IPS-18c (cell line): Measurements from ENCODE around the gene RAB3GAP2.
"Not testable (repeated sequence)": the region's sequence is repeated elsewhere in the genome, so short reads cannot be mapped to it uniquely, and the experiment has no call there.

Experiments
- H3K4me3 ChIP-seq: 2 replicates; pipeline ENCODE4 v1.7.0; 2013; ENCODE audit warnings: low read depth, mild to moderate bottlenecking, low read length, moderate library complexity; ENCODE audit not compliant: insufficient read depth
- H3K9me3 ChIP-seq: one replicate; pipeline ENCODE4 v1.6.1; 2013; ENCODE audit warnings: mild to moderate bottlenecking, low read length, moderate library complexity; ENCODE audit not compliant: control insufficient read depth, insufficient read depth

RAB3GAP2 gene

GRCh38 chr1:220221670-220222069 is 50.6 kb downstream of the RAB3GAP2 start:
- Histone ChIP-seq H3K4me3 (no peak overlapping the region), H3K9me3 (no peaks in the 10 kb centered on the region)

DNA sequence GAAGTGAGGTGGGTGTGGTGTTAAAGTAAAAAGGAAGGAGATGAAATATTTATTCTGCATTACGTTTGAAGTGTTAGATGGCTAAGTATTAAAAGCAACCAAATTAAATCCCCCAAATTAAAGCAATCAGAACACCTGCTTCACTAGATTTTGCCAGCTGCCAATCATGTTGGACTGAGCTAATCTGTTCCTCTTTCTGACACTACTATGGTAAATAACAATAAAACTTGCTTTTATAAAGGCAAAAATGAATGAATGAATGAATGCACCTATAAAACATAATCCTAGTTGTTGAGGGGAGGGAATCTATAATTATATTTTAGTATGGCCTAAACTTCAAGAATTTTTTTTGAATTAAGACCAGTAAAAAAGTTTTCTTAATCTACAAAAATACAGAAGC is 51.0 kb downstream of the RAB3GAP2 start:
- Histone ChIP-seq H3K4me3 (no peak overlapping the region), H3K9me3 (no peaks in the 10 kb centered on the region)

DNA sequence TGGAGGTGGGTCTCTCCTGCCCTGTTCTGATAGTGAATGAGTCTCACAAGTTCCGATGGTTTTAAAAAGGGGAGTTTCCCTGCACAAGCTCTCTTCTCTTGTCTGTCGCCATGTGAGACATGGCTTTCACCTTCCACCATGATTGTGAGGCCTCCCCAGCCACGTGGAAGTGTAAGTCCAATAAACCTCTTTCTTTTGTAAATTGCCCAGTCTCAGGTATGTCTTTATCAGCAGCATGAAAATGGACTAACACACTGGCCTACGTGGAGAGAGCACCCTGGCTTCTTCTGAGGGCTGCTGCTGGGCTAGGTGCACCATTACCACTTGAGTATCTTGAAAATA is 51.6 kb downstream of the RAB3GAP2 start:
- not testable (repeated sequence) for H3K9me3 ChIP-seq, H3K4me3 ChIP-seq

DNA sequence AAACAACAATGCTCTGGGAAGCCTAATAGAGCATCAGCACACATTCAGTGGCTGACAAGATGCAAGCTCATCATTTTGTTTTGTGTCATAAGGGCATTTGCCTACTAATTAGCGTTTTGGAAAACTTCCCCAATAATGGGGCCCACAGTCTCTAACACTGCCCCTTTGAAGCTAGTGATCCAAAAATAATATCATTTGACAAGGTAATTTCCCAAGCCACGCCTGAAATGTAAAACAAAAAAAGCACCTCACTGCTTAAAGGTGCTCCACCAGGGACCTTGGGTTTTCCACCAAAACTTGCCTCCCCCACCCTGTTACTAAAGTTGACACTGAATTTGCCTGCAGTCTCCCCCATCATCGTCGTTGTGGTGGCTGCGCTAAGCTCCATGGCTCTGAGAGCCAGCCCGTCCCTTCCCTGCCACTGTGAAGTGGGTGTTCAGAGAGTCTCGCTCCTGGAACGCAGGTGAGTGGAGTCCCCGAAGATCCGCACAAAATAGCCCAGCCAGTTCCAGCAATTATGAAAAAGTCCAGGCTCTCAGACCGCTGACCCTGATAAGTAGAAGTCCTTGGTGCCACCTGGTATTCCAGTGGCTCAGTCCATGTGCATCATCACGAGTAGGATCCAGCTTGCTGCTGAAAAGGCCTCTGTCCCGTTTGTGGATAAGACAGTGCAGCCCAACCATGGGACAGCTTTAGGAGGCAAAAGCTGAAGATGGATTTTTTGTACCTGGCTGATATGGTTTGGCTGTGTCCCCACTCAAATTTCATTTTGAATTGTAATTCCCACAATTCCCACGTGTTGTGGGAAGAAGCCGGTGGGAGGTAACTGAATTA is 52.2 kb downstream of the RAB3GAP2 start:
- Histone ChIP-seq H3K9me3 (no peaks in the 10 kb centered on the region), H3K4me3 (no peak overlapping the region)

DNA sequence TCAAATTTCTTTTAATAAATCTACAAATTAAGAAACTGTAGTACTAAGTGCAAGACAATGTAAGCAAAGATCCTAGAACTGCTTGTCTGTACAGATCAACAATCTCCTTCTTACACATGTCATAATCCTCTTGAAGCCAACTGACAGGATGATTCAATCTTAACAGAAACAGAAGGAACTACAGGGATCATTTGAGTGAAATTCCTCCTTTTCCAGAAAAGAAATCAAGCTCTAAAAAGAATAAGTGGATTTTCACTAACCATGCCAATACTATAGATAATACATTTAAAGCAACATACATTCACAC is 53.2 kb downstream of the RAB3GAP2 start:
- no peak overlapping the region for H3K4me3 ChIP-seq
- H3K9me3 ChIP-seq: no peaks in the 10 kb centered on the region

DNA sequence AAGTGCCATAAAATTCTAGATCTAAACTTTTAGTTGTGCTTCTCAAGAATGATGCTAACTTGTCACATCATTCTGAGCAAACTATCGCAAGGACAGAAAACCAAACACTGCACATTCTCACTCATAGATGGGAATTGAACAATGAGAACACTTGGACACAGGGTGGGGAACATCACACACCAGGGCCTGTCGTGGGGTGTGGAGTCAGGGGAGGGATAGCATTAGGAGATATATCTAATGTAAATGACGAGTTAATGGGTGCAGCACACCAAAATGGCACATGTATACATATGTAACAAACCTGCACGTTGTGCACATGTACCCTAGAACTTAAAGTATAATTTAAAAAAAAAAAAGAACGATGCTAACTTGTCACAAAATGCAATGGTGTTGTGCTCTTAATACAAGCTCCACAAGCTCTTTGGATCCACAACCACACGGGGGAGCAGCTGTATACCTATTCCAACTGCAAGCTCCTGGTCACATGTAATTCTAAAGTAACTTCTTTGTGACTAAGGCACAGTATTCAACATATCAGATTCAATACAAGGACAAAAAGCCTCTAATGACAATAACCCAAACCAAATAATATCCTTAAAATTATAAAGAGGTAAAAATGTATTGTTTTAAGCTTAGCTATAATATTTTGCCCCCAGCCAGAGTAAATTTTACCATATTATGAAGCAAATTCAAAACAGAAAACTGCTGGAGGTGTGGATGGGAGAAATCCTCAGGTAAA is 53.7 kb downstream of the RAB3GAP2 start:
- not testable (repeated sequence) for H3K4me3 ChIP-seq, H3K9me3 ChIP-seq

- Histone ChIP-seq H3K4me3 (no peak overlapping the region), H3K9me3 (no peaks in the 10 kb centered on the region)
These were observed 54.8 kb downstream of the RAB3GAP2 start for GRCh38 chr1:220217383-220217988.

GRCh38 chr1:220213382-220213983 is 58.8 kb downstream of the RAB3GAP2 start:
- H3K9me3 ChIP-seq: no peaks in the 10 kb centered on the region
- no peak overlapping the region for H3K4me3 ChIP-seq

- Histone ChIP-seq H3K9me3 (no peaks in the 10 kb centered on the region), H3K4me3 (no peak overlapping the region)
These were observed 64.8 kb downstream of the RAB3GAP2 start for GRCh38 chr1:220207411-220207810.

GRCh38 chr1:220204758-220205157 is 67.5 kb downstream of the RAB3GAP2 start:
- H3K9me3 ChIP-seq, H3K4me3 ChIP-seq: not testable (repeated sequence)

- H3K9me3 ChIP-seq: no peaks in the 10 kb centered on the region
- no peak overlapping the region for H3K4me3 ChIP-seq
These were observed 68.4 kb downstream of the RAB3GAP2 start for GRCh38 chr1:220203816-220204215.

DNA sequence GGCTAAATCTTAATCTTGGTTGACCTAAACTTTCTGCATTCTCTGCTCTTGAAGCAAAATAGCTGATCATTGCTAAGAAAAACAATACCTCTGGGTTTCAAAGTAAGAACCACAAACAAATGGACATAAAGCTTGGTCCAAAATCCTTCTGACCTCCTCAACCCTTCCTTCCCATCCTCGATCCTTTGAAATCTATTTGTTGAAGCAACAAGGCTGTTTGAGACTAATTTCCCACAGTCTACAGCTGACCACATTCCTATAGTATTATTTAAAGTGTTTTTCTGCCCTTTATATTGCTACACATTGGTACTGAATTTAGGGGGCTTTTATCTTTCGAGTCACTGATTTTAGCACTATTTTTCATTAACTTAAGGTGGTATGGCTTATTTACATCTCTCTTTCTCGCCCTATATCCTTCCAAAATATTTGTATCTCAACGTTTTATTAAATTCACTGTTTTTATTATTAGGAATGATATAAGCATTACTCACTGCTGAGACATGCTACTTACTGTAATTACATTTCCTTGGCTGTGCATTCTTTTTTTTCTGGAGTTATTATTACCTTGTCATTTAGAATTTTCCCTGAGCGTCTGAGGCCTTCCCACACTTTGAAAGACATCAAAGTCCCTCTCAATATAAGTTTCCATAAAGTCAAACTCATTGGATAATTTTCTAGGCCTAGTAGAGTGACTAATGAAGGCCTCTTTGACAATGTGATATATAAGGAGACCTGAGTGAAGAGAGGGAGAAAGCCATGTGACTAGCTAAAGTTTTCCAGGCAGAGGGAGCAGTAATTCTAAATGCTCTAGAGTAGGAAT is 73.9 kb downstream of the RAB3GAP2 start:
- Histone ChIP-seq H3K9me3 (no peaks in the 10 kb centered on the region), H3K4me3 (no peak overlapping the region)

- H3K4me3 ChIP-seq: no peak overlapping the region
- H3K9me3 ChIP-seq: no peaks in the 10 kb centered on the region
These were observed 76.6 kb downstream of the RAB3GAP2 start for GRCh38 chr1:220195701-220196100.

DNA sequence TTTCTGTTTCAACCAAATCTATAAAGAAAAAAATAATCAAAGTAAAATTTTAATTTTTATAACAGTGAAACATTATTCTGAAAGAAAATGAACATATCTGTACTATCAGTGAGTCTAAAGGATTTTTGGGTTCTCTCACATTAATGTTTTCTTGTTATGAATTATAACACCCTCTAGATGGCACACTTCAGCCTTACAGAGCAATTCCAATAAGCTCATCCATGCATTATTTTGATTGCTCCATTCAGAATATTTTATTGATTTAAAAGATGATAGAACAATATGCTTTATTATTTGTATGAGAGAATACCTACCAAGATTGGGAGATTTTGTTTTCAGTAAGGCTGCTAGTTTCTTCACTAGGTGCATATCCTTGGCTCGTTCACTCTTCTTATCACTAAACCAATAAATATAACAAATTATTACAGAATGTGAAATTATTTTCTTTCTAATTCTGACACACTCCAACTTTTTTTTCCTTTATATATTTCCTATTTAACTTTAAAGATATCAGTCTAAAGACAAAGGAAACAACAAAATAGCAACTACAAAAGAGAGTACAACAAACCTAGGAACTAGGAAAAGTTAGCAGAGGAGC is 82.4 kb downstream of the RAB3GAP2 start:
- Histone ChIP-seq H3K4me3 (no peak overlapping the region), H3K9me3 (no peaks in the 10 kb centered on the region)

- no peak overlapping the region for H3K4me3 ChIP-seq
These were observed 83.7 kb downstream of the RAB3GAP2 start for GRCh38 chr1:220188538-220188937.

GRCh38 chr1:220186752-220187151 is 85.5 kb downstream of the RAB3GAP2 start:
- H3K9me3 ChIP-seq: no peaks in the 10 kb centered on the region
- no peak overlapping the region for H3K4me3 ChIP-seq

More at GRCh38 chr1:220188538-220188937, 83.7 kb downstream of the RAB3GAP2 start:
- no peaks in the 10 kb centered on the region for H3K9me3 ChIP-seq

DNA sequence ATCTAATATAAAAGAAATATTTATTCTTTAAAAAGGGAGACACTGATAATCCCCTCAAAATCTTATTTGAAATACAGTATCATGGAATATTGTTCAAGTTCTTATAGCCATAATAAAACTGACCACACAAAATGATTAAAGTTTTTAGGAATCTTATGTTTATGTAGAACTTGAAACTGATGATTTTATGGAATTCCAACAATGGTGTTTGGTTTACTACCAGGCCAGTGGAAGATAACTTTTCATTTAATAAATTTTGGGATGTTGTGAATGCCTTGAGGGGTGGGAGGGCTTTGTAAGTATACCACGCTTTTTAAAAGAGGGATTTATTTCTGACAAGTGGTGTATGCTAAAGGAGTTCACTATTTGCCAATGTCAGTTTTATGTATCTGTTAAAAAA is 87.7 kb downstream of the RAB3GAP2 start:
- no peak overlapping the region for H3K4me3 ChIP-seq
- no peaks in the 10 kb centered on the region for H3K9me3 ChIP-seq
